MM.1S (cell line): ENCODE data around the gene KMT2D.

Experiments
- CTCF ChIP-seq: fragments of 300-600 bp; sonication (generic); IDR thresholded peaks from 2 replicates; pipeline ENCODE4 v1.5.1; 2016; ENCODE audit warnings: antibody characterized with exemption, low read length, mixed read lengths
- EZH2 ChIP-seq: fragments of 300-600 bp; sonication (generic); optimal IDR thresholded peaks from 2 replicates; pipeline ENCODE3; 2017; ENCODE audit warnings: low read depth, mild to moderate bottlenecking, antibody characterized with exemption, low read length, mixed read lengths
- EZH2phosphoT487 ChIP-seq: fragments of 300-600 bp; sonication (generic); IDR thresholded peaks from 2 replicates; pipeline ENCODE4 v1.6.1; 2018; ENCODE audit warnings: antibody characterized with exemption, low read length

- no peak for TF ChIP-seq CTCF
- TF ChIP-seq EZH2, result no peak
- no peak for TF ChIP-seq EZH2phosphoT487
These were observed 39.2 kb downstream of the KMT2D start for GRCh38 chr12:49021292-49021915.
